ENCODE data around the gene CACNA1C.

GRCh38 chr12:2455410-2455809 lies 402.6 kb downstream of the CACNA1C start:
- no peak for TF ChIP-seq CTCF (IDR thresholded peaks at IDR 0.05)
- no peak for TF ChIP-seq EP300 (IDR thresholded peaks at IDR 0.05)

Data from suprapubic skin (tissue), 3 donors.